Effector memory CD4-positive, alpha-beta T cell (primary cell): Measurements from ENCODE around the gene FKBP2.

Experiments
- DNase-seq, 3 donors: peaks; one replicate each; pipeline ENCODE4 v3.0.0-alpha.2; 2020
- H3K27ac ChIP-seq: 2 replicates; pipeline ENCODE4 v1.7.0; 2013; ENCODE audit warnings: mild to moderate bottlenecking, low read length, moderate library complexity; ENCODE audit not compliant: insufficient read depth, poor library complexity, severe bottlenecking
- H3K27me3 ChIP-seq: replicated peaks from 2 replicates; pipeline ENCODE4 v1.7.0; 2013; ENCODE audit warnings: mild to moderate bottlenecking, low read length; ENCODE audit not compliant: insufficient read depth, control insufficient read depth, poor library complexity, severe bottlenecking
- H3K36me3 ChIP-seq: 2 replicates; pipeline ENCODE4 v1.7.0; 2013; ENCODE audit warnings: mild to moderate bottlenecking, low read length, moderate library complexity; ENCODE audit not compliant: control insufficient read depth, insufficient read depth
- H3K4me1 ChIP-seq: 2 replicates; pipeline ENCODE4 v1.7.0; 2013; ENCODE audit warnings: low read length, mild to moderate bottlenecking; ENCODE audit not compliant: control insufficient read depth, insufficient read depth, poor library complexity, severe bottlenecking
- H3K4me3 ChIP-seq: 2 replicates; pipeline ENCODE4 v1.7.0; 2013; ENCODE audit warnings: low read length, low read depth, mild to moderate bottlenecking; ENCODE audit not compliant: insufficient read depth, poor library complexity, severe bottlenecking
- H3K9me3 ChIP-seq: 2 replicates; pipeline ENCODE4 v1.7.0; 2013; ENCODE audit warnings: mild to moderate bottlenecking, low read length, moderate library complexity; ENCODE audit not compliant: control insufficient read depth

FKBP2 gene

GRCh38 chr11:64253481-64253880 lies 12.6 kb downstream of the FKBP2 start:
- no peak for DNase-seq
- Histone ChIP-seq H3K27ac (no peak overlapping the region), H3K4me1 (peaks cover 25% of the 10 kb centered on the region), H3K9me3 (no peaks in the 10 kb centered on the region), H3K4me3 (no peak overlapping the region), H3K36me3 (no peaks in the 10 kb centered on the region), H3K27me3 (no peaks in the 10 kb centered on the region)

- no peak for DNase-seq
- peaks cover 25% of the 10 kb centered on the region for H3K4me1 ChIP-seq
- no peaks in the 10 kb centered on the region for H3K9me3 ChIP-seq
- no peak overlapping the region for H3K27ac ChIP-seq
- no peaks in the 10 kb centered on the region for H3K36me3 ChIP-seq
- no peak overlapping the region for H3K4me3 ChIP-seq
- no peaks in the 10 kb centered on the region for H3K27me3 ChIP-seq
These were observed 13.4 kb downstream of the FKBP2 start for GRCh38 chr11:64254326-64254725.

GRCh38 chr11:64255135-64256128 lies 14.5 kb downstream of the FKBP2 start:
- peaks cover 19% of the 10 kb centered on the region for H3K4me1 ChIP-seq
- H3K9me3 ChIP-seq, result no peaks in the 10 kb centered on the region
- H3K36me3 ChIP-seq, result no peaks in the 10 kb centered on the region
- H3K27me3 ChIP-seq, result no peaks in the 10 kb centered on the region
- H3K4me3 ChIP-seq, result no peak overlapping the region
- DNase-seq, result no peak
- no peak overlapping the region for H3K27ac ChIP-seq

GRCh38 chr11:64256300-64256699 lies 15.4 kb downstream of the FKBP2 start:
- Histone ChIP-seq H3K4me3 (no peak overlapping the region), H3K36me3 (no peaks in the 10 kb centered on the region)

GRCh38 chr11:64258356-64258755 lies 17.5 kb downstream of the FKBP2 start:
- no peak for DNase-seq
- Histone ChIP-seq H3K4me1 (no peaks in the 10 kb centered on the region), H3K36me3 (no peaks in the 10 kb centered on the region), H3K4me3 (no peak overlapping the region), H3K9me3 (no peaks in the 10 kb centered on the region), H3K27me3 (no peaks in the 10 kb centered on the region), H3K27ac (no peak overlapping the region)

More at GRCh38 chr11:64256300-64256699, 15.4 kb downstream of the FKBP2 start:
- Histone ChIP-seq H3K27ac (no peak overlapping the region), H3K9me3 (no peaks in the 10 kb centered on the region), H3K27me3 (no peaks in the 10 kb centered on the region), H3K4me1 (peaks cover 12% of the 10 kb centered on the region)
- DNase-seq, result no peak

GRCh38 chr11:64258946-64259532 lies 18.1 kb downstream of the FKBP2 start:
- DNase-seq, result no peak
- Histone ChIP-seq H3K36me3 (peaks cover 5% of the 10 kb centered on the region), H3K27me3 (no peaks in the 10 kb centered on the region), H3K4me1 (no peaks in the 10 kb centered on the region), H3K9me3 (no peaks in the 10 kb centered on the region), H3K4me3 (no peak overlapping the region), H3K27ac (no peak overlapping the region)

- Histone ChIP-seq H3K36me3 (peaks cover 6% of the 10 kb centered on the region), H3K27me3 (no peaks in the 10 kb centered on the region), H3K4me3 (no peak overlapping the region), H3K4me1 (no peaks in the 10 kb centered on the region), H3K9me3 (no peaks in the 10 kb centered on the region), H3K27ac (no peak overlapping the region)
- no peak for DNase-seq
These were observed 18.7 kb downstream of the FKBP2 start for GRCh38 chr11:64259533-64260067.

GRCh38 chr11:64260147-64260708 lies 19.3 kb downstream of the FKBP2 start:
- peaks cover 6% of the 10 kb centered on the region for H3K36me3 ChIP-seq
- H3K27ac ChIP-seq, result no peak overlapping the region

GRCh38 chr11:64261556-64262080 lies 20.7 kb downstream of the FKBP2 start:
- no peak for DNase-seq
- no peaks in the 10 kb centered on the region for H3K27me3 ChIP-seq
- H3K9me3 ChIP-seq, result no peaks in the 10 kb centered on the region
- H3K4me1 ChIP-seq, result no peaks in the 10 kb centered on the region
- peaks cover 6% of the 10 kb centered on the region for H3K36me3 ChIP-seq
- H3K27ac ChIP-seq, result no peak overlapping the region
- H3K4me3 ChIP-seq, result no peak overlapping the region

More at GRCh38 chr11:64260147-64260708, 19.3 kb downstream of the FKBP2 start:
- H3K4me3 ChIP-seq, result no peak overlapping the region
- DNase-seq, result no peak
- no peaks in the 10 kb centered on the region for H3K27me3 ChIP-seq
- no peaks in the 10 kb centered on the region for H3K4me1 ChIP-seq
- H3K9me3 ChIP-seq, result no peaks in the 10 kb centered on the region
